Spleen (tissue), 7 donors: Measurements from ENCODE around the gene NHERF2.

Experiments
- CTCF ChIP-seq, 11 experiments: fragments of 200-600 bp in 7 of 11; fragments of 450-650 bp in 4 of 11; sonication (generic) in 4 of 11; IDR thresholded peaks in 8 of 11; conservative IDR thresholded peaks in 3 of 11; 1 replicate in 7 of 11; 2 replicates in 4 of 11; pipeline versions ENCODE4 v1.4.0 to v1.8.0; 2016 to 2021; ENCODE audit warnings: antibody characterized with exemption in 11 of 11, inconsistent platforms in 4 of 11, mild to moderate bottlenecking in 1 of 11
- POLR2A ChIP-seq, 3 donors: fragments of 450-650 bp; IDR thresholded peaks; one replicate each; pipeline ENCODE4 v1.5.1; 2017; ENCODE audit warnings: antibody characterized with exemption in 3 of 3, mild to moderate bottlenecking in 1 of 3
- POLR2AphosphoS5 ChIP-seq, 3 donors: sonication (generic); formaldehyde crosslinking; IDR thresholded peaks; one replicate each; pipeline ENCODE4 v1.5.1; 2017; ENCODE audit warnings: antibody characterized with exemption in 3 of 3
- donor health status: DM: no; HTN: no; CAD: no; lungs with moderate emphysema.
- donor health status: DM: no; HTN: no; CAD: no.
- donor health status: DM: no; HTN: no; CAD: no.

GRCh38 chr16:2082171-2082982 is 55.7 kb downstream of the NHERF2 start:
- TF ChIP-seq CTCF (IDR thresholded peaks at IDR 0.05 in 8 of 11, conservative IDR thresholded peaks at IDR 0.05 in 3 of 11) (peak in 2 of 11 experiments; percentile 14 to 17), POLR2AphosphoS5 (IDR thresholded peaks at IDR 0.05) (peak in 2 of 3 donors; percentile 63 to 65), POLR2A (IDR thresholded peaks at IDR 0.05) (no peak)
